AG09319 (cell line): ENCODE measurements around the gene APCDD1L.

Source experiments
- DNase-seq: peaks from one replicate; pipeline ENCODE4 v3.0.0-alpha.2; 2010; ENCODE audit warnings: low read depth; ENCODE audit errors: extremely low read depth
- CTCF ChIP-seq: IDR thresholded peaks from 2 replicates; pipeline ENCODE4 v1.5.1; 2011; ENCODE audit warnings: low read depth, mild to moderate bottlenecking, inconsistent platforms, low read length, moderate library complexity

Gene APCDD1L

GRCh38 chr20:58441723-58442122 is 73.5 kb downstream of the APCDD1L start:
- DNase-seq = no peak
- TF ChIP-seq CTCF = no peak

DNA sequence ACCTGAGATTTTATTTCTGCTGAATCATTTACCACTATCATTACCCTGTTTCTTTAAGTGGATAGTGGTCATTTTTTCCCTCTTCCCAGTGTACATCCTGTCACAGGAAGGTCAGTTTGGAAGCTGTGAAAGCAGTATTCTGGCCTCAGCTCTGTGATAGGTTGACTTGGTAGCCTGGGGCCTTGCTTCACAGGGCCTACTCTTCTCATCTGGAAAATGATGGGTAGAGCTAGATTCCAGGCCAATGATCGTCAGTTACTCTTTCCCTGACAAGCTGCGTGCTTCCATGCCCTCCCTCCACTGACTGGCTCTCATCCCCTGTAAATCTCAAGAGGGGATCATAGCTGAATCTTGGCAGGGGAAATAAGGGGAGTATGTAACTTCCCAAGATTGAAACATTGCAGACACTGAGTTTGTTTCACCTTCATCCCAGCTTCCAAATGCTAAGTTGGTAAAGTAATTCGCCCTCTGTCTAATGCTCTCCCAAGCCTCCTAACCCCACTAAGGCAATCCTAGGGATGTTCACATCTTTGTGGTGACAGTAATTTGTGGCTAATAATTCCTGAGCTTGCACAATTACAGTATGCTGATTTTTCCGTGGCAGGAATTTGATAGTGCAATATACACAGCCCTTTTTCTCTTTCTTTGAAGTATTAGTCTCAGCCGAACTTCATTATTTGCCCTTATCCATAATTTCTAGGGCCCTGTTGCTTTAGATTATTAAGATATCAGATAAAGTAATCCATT is 75.0 kb downstream of the APCDD1L start:
- no peak for TF ChIP-seq CTCF
- no peak for DNase-seq

- DNase-seq = no peak
- TF ChIP-seq CTCF = no peak
Measured at GRCh38 chr20:58438970-58439808, 76.0 kb downstream of the APCDD1L start.

DNA sequence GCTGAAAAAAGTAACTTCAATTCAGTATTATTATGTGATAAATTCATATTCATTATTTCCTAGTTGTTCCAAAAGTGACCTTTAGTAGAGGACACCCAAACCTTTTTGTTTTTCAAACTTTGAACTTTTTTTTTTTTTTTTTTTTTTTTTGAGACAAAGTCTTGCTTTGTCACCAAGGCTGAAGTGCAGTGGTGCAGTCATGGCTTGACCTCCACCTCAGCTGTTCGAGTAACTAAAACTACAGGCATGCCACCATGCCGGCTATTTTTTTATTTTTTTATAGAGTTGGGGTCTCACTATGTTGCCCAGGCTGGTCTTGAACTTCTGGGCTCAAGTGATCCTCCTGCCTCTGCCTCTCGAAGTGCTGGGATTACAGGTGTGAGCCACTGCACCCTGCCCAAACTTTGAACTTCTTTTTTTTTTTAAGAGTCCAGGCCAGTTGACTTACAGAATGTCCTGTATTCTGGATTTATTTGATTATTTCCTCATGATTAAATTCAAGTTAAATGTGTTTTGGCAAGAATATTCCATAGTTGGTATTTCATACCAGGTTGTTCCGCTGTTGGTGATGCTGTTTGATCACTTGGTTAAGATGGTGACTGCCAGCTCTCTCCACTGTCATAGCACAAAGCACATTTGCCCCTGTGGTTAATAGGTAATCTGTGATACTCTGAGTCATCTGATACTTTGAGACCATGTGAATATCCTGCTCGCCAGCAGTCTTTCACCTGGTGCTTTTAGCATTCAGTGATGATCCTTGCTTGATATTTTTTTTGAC is 78.1 kb downstream of the APCDD1L start:
- DNase-seq = no peak

GRCh38 chr20:58435237-58435636 is 80.0 kb downstream of the APCDD1L start:
- no peak for TF ChIP-seq CTCF
- no peak for DNase-seq

More for the DNA sequence above, 78.1 kb downstream of the APCDD1L start:
- no peak for TF ChIP-seq CTCF

DNA sequence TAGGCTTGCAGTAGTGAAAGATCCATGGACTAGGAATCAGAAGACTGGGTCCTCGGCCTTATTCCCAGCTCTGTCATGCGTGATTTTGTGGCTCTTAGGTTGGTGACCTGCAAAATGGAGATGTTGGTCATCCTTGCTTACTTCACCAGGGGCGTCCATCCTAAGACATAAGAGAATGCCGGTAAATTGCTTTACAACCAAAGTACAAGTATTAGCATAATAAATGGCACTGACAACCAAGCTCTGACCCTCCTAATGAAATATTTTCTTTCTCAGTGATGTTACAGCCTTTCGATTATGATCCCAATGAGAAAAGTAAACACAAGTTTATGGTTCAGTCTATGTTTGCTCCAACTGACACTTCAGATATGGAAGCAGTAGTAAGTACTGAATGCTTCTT is 80.9 kb downstream of the APCDD1L start:
- no peak for DNase-seq
- TF ChIP-seq CTCF = no peak
